ENCODE data around the gene SETDB1. TPM values are rescaled to one million over a fixed set of nuclear protein-coding genes. Genes with fewer than 3 reads are reported as not detected.

SETDB1 gene
- total RNA-seq, 1 donor from 2014 or later: 38.8 TPM

GRCh38 chr1:151002051-151002450 is 75.9 kb downstream of the SETDB1 start:
- no peak for DNase-seq (ENCODE audit: low spot score)

- no peak for DNase-seq (ENCODE audit: low spot score)
These were observed 76.4 kb downstream of the SETDB1 start for GRCh38 chr1:151002611-151003010.

- DNase-seq (ENCODE audit: low spot score): no peak
These were observed 77.0 kb downstream of the SETDB1 start for GRCh38 chr1:151003180-151003579.

GRCh38 chr1:151005729-151006319 is 79.7 kb downstream of the SETDB1 start:
- no peak for DNase-seq (ENCODE audit: low spot score)

GRCh38 chr1:151006327-151007052 is 80.3 kb downstream of the SETDB1 start, which contains the start of gene MINDY1:
Gene MINDY1 (minus strand): TSS chr1:151006902. CDS start chr1:151002617, 4,285 bp downstream.
- peak; percentile 93 for DNase-seq (ENCODE audit: low spot score)

GRCh38 chr1:151007853-151008243 is 81.7 kb downstream of the SETDB1 start:
- DNase-seq (ENCODE audit: low spot score): no peak

- DNase-seq (ENCODE audit: low spot score): peak; percentile 98
These were observed 82.4 kb downstream of the SETDB1 start, which contains the start of gene PRUNE1 for GRCh38 chr1:151008244-151009205. Gene PRUNE1 (plus strand): TSS chr1:151008449. CDS start chr1:151008633, 184 bp downstream.

- DNase-seq (ENCODE audit: low spot score): peak; percentile 48
These were observed 83.0 kb downstream of the SETDB1 start for GRCh38 chr1:151009206-151009587.

- no peak for DNase-seq (ENCODE audit: low spot score)
These were observed 83.6 kb downstream of the SETDB1 start for GRCh38 chr1:151009674-151010345.

GRCh38 chr1:151010346-151010726 is 84.2 kb downstream of the SETDB1 start:
- DNase-seq (ENCODE audit: low spot score): no peak

GRCh38 chr1:151011154-151011850 is 85.1 kb downstream of the SETDB1 start:
- DNase-seq (ENCODE audit: low spot score): no peak

GRCh38 chr1:151012684-151013471 is 86.7 kb downstream of the SETDB1 start:
- DNase-seq (ENCODE audit: low spot score): no peak

GRCh38 chr1:151013518-151013917 is 87.4 kb downstream of the SETDB1 start:
- DNase-seq (ENCODE audit: low spot score): peak; percentile 96

Other genes starting within 250 kb of the SETDB1 start
- gene GOLPH3L, start 229.2 kb upstream of the SETDB1 start, total RNA-seq (ENCODE audit: insufficient read depth, low replicate concordance): 18.8 TPM
- gene HORMAD1, start 205.5 kb upstream of the SETDB1 start, total RNA-seq (ENCODE audit: insufficient read depth, low replicate concordance): not detected
- gene CTSS, start 160.6 kb upstream of the SETDB1 start, total RNA-seq (ENCODE audit: insufficient read depth, low replicate concordance): 64.5 TPM
- gene CTSK, start 118.1 kb upstream of the SETDB1 start, total RNA-seq (ENCODE audit: insufficient read depth, low replicate concordance): 7.0 TPM
- 35.4 TPM for gene ARNT, start 49.8 kb upstream of the SETDB1 start, total RNA-seq (ENCODE audit: insufficient read depth, low replicate concordance)
- gene CTXND2, start 39.2 kb upstream of the SETDB1 start, total RNA-seq (ENCODE audit: insufficient read depth, low replicate concordance): not detected
- gene CERS2, start 48.5 kb downstream of the SETDB1 start, total RNA-seq (ENCODE audit: insufficient read depth, low replicate concordance): 55.9 TPM
- gene ANXA9, start 55.9 kb downstream of the SETDB1 start, total RNA-seq (ENCODE audit: insufficient read depth, low replicate concordance): not detected
- 13.5 TPM for gene MINDY1, start 80.5 kb downstream of the SETDB1 start, total RNA-seq (ENCODE audit: insufficient read depth, low replicate concordance)
- gene PRUNE1, start 82.1 kb downstream of the SETDB1 start, total RNA-seq (ENCODE audit: insufficient read depth, low replicate concordance): 22.6 TPM
- gene BNIPL, start 110.2 kb downstream of the SETDB1 start, total RNA-seq (ENCODE audit: insufficient read depth, low replicate concordance): 13.7 TPM
- gene C1orf56, start 121.4 kb downstream of the SETDB1 start, total RNA-seq (ENCODE audit: insufficient read depth, low replicate concordance): 2.4 TPM
- 33.5 TPM for gene CDC42SE1, start 133.3 kb downstream of the SETDB1 start, total RNA-seq (ENCODE audit: insufficient read depth, low replicate concordance)
- 4.1 TPM for gene MLLT11, start 134.0 kb downstream of the SETDB1 start, total RNA-seq (ENCODE audit: insufficient read depth, low replicate concordance)
- 11.1 TPM for gene GABPB2, start 144.4 kb downstream of the SETDB1 start, total RNA-seq (ENCODE audit: insufficient read depth, low replicate concordance)
- gene SEMA6C, start 220.3 kb downstream of the SETDB1 start, total RNA-seq (ENCODE audit: insufficient read depth, low replicate concordance): 4.8 TPM
- gene TNFAIP8L2, start 230.3 kb downstream of the SETDB1 start, total RNA-seq (ENCODE audit: insufficient read depth, low replicate concordance): 2.2 TPM
- gene LYSMD1, start 239.5 kb downstream of the SETDB1 start, total RNA-seq (ENCODE audit: insufficient read depth, low replicate concordance): 4.8 TPM
- 10.1 TPM for gene SCNM1, start 239.8 kb downstream of the SETDB1 start, total RNA-seq (ENCODE audit: insufficient read depth, low replicate concordance)
- gene TMOD4, start 249.6 kb downstream of the SETDB1 start, total RNA-seq (ENCODE audit: insufficient read depth, low replicate concordance): not detected

All from umbilical cord (tissue), 2 donors.